Renal cortical epithelial cell (primary cell): Measurements from ENCODE around the gene HTR2A. TPM values are rescaled to one million over a fixed set of nuclear protein-coding genes. Genes with fewer than 3 reads are reported as not detected.

Source experiments
- DNase-seq: peaks from one replicate; pipeline ENCODE4 v3.0.0-alpha.2; 2011; ENCODE audit warnings: low read depth
- total RNA-seq: library from RNA; depleted of rRNA; stranded (reverse); fragments of >200 nt; gene quantifications from 2 replicates; pipeline ENCODE4 v1.2.3, GENCODE V29; 2014

The HTR2A gene
- total RNA-seq, 1 donor from 2014 or later, result not detected

- no peak for DNase-seq
Observed at GRCh38 chr13:46871557-46871956, 25.3 kb downstream of the HTR2A start.

GRCh38 chr13:46868091-46868490 is 28.8 kb downstream of the HTR2A start:
- DNase-seq, result no peak

- peak; percentile 73 for DNase-seq
Observed at GRCh38 chr13:46866150-46866549, 30.7 kb downstream of the HTR2A start.

- DNase-seq, result no peak
Observed at GRCh38 chr13:46864941-46865340, 31.9 kb downstream of the HTR2A start.

GRCh38 chr13:46861959-46862358 is 34.9 kb downstream of the HTR2A start:
- DNase-seq, result no peak

GRCh38 chr13:46860722-46861121 is 36.1 kb downstream of the HTR2A start:
- no peak for DNase-seq

GRCh38 chr13:46858776-46859175 is 38.1 kb downstream of the HTR2A start:
- DNase-seq, result no peak

GRCh38 chr13:46858163-46858562 is 38.7 kb downstream of the HTR2A start:
- DNase-seq, result no peak

GRCh38 chr13:46855664-46856063 is 41.2 kb downstream of the HTR2A start:
- no peak for DNase-seq

GRCh38 chr13:46855166-46855565 is 41.7 kb downstream of the HTR2A start:
- DNase-seq, result no peak

GRCh38 chr13:46852168-46852567 is 44.7 kb downstream of the HTR2A start:
- no peak for DNase-seq

GRCh38 chr13:46850214-46850613 is 46.6 kb downstream of the HTR2A start:
- no peak for DNase-seq

- DNase-seq, result no peak
Observed at GRCh38 chr13:46846726-46847125, 50.1 kb downstream of the HTR2A start.

GRCh38 chr13:46845146-46845545 is 51.7 kb downstream of the HTR2A start:
- no peak for DNase-seq

GRCh38 chr13:46844431-46844830 is 52.4 kb downstream of the HTR2A start:
- peak; percentile 52 for DNase-seq

- DNase-seq, result no peak
Observed at GRCh38 chr13:46839399-46839798, 57.5 kb downstream of the HTR2A start.

GRCh38 chr13:46834657-46835056 is 62.2 kb downstream of the HTR2A start:
- no peak for DNase-seq

- DNase-seq, result peak; percentile 55
Observed at GRCh38 chr13:46831588-46832194, 65.2 kb downstream of the HTR2A start.

- peak; percentile 3 for DNase-seq
Observed at GRCh38 chr13:46830405-46831005, 66.3 kb downstream of the HTR2A start.

- DNase-seq, result no peak
Observed at GRCh38 chr13:46822551-46822950, 74.3 kb downstream of the HTR2A start.

- no peak for DNase-seq
Observed at GRCh38 chr13:46817838-46818476, 78.9 kb downstream of the HTR2A start.

- peak; percentile 31 for DNase-seq
Observed at GRCh38 chr13:46817095-46817494, 79.8 kb downstream of the HTR2A start.

- DNase-seq, result no peak
Observed at GRCh38 chr13:46816371-46816770, 80.5 kb downstream of the HTR2A start.
